ENCODE results near the gene ZNF24.
A peak's percentile ranks its signal among the peaks of the same experiment; 100 is the strongest.

Gene ZNF24

DNA sequence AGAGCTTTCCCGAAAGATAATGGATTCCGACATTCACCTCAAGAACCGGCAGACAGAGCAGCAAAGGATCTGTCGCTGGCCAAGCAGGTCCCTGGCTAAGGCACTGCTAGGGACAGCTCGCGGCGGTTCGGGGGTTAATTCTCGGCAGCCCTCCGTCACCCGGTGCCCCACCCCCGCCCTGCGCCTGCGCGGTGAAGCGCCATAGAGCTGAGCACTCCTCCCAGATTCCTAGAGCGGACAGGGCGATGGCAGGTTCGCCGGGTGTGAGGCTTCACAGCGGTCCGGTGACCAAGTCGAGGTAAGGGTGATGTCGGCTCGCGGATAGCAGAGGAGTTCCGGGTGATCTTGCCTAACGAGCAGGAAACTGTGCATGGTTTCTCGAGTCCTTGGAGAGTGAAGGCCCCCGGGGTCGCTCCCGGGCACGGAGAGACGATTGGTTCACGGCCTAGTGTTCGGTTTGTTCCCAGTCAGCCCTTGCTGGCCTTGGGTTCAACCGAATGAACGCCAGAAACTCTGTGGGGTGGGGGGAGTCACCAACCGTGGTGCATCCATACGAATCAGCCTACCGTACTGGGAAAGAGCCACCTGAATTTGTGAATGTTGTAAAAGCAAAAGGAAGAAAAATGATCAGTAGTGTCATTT, 54.0 kb downstream of the ZNF24 start, which contains the start of gene ZSCAN30:
Gene ZSCAN30, minus strand, starts transcription at position 136 of the 642 bp plus-strand sequence. CDS start 25,877 bp downstream, outside the sequence.
- DNase-seq = peak; percentile 98

GRCh38 chr18:35289727-35290093, 54.5 kb downstream of the ZNF24 start:
- DNase-seq = peak; percentile 72

DNA sequence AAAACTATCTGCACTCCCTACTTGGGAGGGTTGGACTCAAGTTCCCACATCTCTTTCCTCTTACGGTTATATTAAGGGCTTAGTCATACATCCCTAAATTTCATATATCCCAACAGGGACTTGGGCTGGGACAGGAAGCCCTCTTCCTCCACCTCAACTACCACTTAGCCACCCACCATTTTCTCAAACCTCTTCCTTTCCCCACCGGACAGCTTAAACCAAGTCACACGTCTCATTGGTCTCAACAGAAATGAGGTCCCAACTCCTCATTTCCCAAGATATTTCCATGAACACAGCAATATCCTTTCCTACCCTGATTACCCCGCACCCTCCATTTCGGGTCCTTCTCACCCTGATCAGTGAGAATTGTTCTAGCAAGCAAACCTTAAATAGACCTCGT, 54.9 kb downstream of the ZNF24 start:
- no peak for DNase-seq

- no peak for DNase-seq
Observed at GRCh38 chr18:35284841-35285240, 59.4 kb downstream of the ZNF24 start.

- no peak for DNase-seq
Observed at GRCh38 chr18:35283923-35284794, 60.1 kb downstream of the ZNF24 start.

- DNase-seq = no peak
Observed at GRCh38 chr18:35282353-35282752, 61.9 kb downstream of the ZNF24 start.

Measured in NCI-H146 (cell line).